ENCODE measurements around the gene TTC23L.
"Not testable (repeated sequence)": the region's sequence is repeated elsewhere in the genome, so short reads cannot be mapped to it uniquely, and the experiment has no call there.

TTC23L gene

DNA sequence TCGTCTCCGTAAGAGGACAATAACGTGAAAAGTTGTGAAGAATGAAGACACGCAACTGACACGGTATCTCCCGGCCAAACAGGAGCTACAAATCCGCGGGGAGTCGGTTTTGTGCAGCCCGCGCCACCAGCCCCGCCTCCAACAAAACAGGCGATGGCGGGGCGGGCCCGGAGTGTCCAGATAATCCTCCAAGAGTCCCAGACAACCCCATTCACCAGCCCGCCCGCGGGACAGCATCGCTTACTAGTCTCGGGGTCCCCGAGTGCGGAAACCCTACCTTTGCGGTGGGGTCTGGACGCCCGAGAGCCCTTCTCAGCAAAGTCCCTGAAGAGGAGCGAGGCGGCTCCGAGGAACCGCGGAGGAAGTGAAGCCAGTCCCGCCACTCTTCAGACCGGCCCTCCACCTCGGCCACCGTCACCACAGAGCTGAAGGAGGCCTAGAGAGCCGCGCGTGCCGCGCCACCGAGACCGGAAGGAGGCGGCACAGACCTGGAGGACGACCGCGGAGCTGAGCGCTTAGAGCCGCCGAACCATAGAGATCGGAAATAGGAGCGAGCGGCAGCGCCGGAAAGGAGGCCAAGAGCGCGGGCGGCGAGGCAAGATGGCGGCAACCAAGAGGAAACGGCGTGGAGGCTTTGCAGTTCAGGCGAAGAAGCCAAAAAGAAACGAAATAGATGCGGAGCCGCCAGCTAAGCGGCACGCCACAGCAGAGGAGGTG, 76.3 kb downstream of the TTC23L start, which contains the start of the genes BRIX1 and RAD1:
TSS of gene BRIX1 (plus strand) at position 573 of the 717 bp plus-strand sequence. CDS start at position 601, 28 bp downstream.
TSS of gene RAD1 (minus strand) at position 366 of the 717 bp plus-strand sequence. CDS start 612 bp downstream, outside the sequence.
- H3K9me3 Mint-ChIP-seq: no peaks in the 10 kb centered on the region
- no peak within 1 kb of the TSS for H3K27ac Mint-ChIP-seq
- peaks cover 20% of the 10 kb centered on the region for H3K36me3 Mint-ChIP-seq
- no peaks in the 10 kb centered on the region for H3K27me3 Mint-ChIP-seq
- peaks cover 28% of the 10 kb centered on the region for H3K4me1 Mint-ChIP-seq
- H3K4me3 Mint-ChIP-seq: peak within 1 kb of the TSS; percentile 62
- ATAC-seq: peak; percentile 100

DNA sequence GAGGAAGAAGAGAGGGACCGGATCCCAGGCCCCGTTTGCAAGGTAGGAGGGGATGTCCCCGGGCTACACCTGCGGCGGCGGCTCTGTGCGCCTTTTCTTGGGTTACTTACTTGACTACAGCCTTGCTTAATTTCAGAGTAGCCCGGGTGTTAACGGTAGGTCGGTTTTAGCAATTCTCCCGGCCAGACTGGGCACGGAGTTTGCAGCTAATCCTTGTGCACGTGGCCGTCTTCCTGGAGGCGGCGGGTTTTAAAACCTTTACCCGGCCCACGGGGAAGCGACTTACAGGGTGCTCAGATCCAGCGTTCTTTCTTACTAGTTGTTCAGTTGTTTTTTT, 76.9 kb downstream of the TTC23L start:
- Mint-ChIP-seq H3K27me3 (no peaks in the 10 kb centered on the region), H3K27ac (no peak overlapping the region), H3K4me3 (no peak overlapping the region), H3K4me1 (peaks cover 28% of the 10 kb centered on the region), H3K9me3 (no peaks in the 10 kb centered on the region), H3K36me3 (peaks cover 23% of the 10 kb centered on the region)
- peak; percentile 9 for ATAC-seq

DNA sequence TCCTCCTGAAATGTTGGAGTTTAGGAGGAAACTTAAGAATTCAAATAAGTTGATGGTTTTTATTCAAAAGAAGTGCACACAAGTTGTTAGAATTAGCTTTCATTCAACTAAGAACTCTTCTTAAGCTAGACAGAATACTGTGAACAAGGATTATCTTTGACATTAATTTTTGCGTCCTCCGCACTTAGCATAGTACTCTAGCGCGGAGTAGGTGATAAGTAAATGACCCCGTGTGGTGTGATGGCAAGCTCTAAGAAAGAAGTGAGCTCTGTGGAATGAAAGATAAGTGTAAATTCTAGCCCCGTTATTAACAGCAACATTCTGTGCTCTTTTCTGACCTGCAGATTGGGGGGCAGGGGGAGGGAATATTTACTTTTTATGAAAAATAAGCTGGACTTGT, 77.6 kb downstream of the TTC23L start:
- H3K9me3 Mint-ChIP-seq: no peaks in the 10 kb centered on the region
- peaks cover 19% of the 10 kb centered on the region for H3K36me3 Mint-ChIP-seq
- peaks cover 28% of the 10 kb centered on the region for H3K4me1 Mint-ChIP-seq
- H3K27ac Mint-ChIP-seq: no peak overlapping the region
- H3K27me3 Mint-ChIP-seq: no peaks in the 10 kb centered on the region
- no peak for ATAC-seq
- H3K4me3 Mint-ChIP-seq: no peak overlapping the region

DNA sequence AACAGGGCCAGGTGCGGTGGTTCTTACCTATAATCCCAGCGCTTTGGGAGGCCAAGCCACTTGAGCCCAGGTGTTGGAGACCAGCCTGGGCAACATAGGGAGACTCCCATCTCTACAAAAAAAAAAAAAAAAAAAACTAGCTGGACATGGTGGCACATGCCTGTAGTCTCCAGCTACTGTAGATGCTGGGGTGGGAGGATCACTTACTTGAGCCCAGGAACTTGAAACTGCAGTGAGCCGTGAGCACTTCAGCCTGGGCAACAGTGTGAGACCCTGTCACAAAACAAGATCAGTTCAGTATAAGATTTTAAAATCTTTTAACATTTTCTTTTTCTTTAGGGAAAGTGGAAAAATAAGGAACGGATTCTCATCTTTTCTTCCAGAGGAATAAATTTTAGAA, 79.1 kb downstream of the TTC23L start:
- H3K4me3 Mint-ChIP-seq: no peak overlapping the region
- no peaks in the 10 kb centered on the region for H3K9me3 Mint-ChIP-seq
- peaks cover 13% of the 10 kb centered on the region for H3K36me3 Mint-ChIP-seq
- no peak for ATAC-seq
- no peaks in the 10 kb centered on the region for H3K27me3 Mint-ChIP-seq
- peaks cover 28% of the 10 kb centered on the region for H3K4me1 Mint-ChIP-seq
- no peak overlapping the region for H3K27ac Mint-ChIP-seq

DNA sequence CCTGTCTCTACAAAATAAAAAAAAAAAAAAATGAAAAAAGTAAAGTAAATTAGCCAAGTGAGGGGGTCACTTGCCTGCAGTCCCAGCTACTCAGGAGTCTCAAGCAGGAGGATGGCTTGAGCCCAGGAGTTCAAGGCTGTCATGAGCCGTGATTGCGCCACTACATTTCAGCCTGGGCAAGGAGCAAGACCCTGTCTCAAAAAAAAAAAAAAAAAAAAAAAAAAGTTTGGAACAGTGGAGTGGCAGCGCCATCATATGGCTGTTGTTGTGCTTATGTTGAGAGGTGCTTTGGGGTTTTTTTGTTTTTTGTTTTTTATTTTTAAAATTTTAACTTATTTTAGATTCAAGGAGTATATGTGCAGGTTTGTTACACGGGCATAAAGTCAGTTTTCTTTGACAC, 80.1 kb downstream of the TTC23L start:
- H3K36me3 Mint-ChIP-seq: peaks cover 18% of the 10 kb centered on the region
- no peak overlapping the region for H3K27ac Mint-ChIP-seq
- H3K4me3 Mint-ChIP-seq: no peak overlapping the region
- no peaks in the 10 kb centered on the region for H3K27me3 Mint-ChIP-seq
- ATAC-seq: no peak
- H3K9me3 Mint-ChIP-seq: no peaks in the 10 kb centered on the region
- H3K4me1 Mint-ChIP-seq: peaks cover 32% of the 10 kb centered on the region

DNA sequence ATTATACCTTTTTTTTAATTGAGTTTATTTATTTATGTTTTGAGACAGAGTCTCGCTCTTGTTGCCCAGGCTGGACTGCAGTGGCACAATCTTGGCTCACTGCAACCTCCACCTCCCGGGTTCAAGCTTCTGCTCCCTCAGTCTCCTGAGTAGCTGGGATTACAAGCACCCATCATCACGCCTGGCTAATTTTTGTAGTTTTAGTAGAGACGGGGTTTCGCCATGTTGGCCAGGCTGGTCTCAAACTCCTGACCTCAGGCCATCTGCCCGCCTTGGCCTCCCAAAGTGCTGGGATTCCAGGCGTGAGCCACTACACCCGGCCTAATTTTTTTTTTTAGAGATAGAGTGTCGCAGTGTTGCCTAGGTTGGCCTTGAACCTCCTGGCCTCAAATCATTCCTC, 84.3 kb downstream of the TTC23L start:
- ATAC-seq, H3K27me3 Mint-ChIP-seq, H3K4me3 Mint-ChIP-seq, H3K9me3 Mint-ChIP-seq: not testable (repeated sequence)
- Mint-ChIP-seq H3K27ac (peak overlapping the region; percentile 70), H3K36me3 (peaks cover 37% of the 10 kb centered on the region), H3K4me1 (peaks cover 11% of the 10 kb centered on the region)

DNA sequence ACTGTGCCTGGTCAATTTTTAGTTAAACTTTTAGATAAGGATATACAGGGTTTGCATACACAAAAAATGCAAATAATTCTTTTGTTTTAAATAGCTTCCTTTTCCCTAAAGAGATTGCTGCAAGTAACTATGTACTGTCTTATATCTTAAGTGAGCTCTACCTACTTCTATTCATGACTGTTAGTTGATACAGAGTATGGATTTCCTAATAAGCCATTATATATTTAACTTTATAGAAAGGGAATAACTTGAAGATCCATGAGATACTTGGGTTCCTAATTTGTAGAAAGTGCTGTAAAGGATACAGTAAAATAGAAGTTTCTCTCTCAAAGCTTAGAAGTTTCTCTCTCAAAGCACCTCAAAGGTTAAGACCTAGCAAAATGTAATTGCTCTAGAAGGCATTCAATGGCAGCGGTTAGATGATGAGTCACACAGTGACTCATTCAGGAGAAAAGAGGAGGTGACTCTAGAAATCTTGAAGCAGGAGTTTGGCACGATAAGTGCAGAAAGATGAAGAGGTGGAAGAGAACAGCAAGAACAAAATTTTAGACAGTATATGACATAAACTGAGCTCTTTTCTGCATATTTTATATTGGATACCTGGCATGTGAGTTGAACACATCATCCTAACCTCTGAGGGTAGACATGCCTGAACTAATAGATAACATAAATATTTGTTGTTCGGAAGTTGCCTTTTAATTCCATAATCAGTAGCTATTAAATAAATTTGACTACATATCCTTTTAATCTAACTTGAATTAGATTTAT, 84.9 kb downstream of the TTC23L start:
- Mint-ChIP-seq H3K4me3 (no peak overlapping the region), H3K4me1 (peaks cover 11% of the 10 kb centered on the region), H3K9me3 (no peaks in the 10 kb centered on the region), H3K27ac (peak overlapping the region; percentile 70), H3K36me3 (peaks cover 37% of the 10 kb centered on the region), H3K27me3 (no peaks in the 10 kb centered on the region)
- ATAC-seq: peak; percentile 81

DNA sequence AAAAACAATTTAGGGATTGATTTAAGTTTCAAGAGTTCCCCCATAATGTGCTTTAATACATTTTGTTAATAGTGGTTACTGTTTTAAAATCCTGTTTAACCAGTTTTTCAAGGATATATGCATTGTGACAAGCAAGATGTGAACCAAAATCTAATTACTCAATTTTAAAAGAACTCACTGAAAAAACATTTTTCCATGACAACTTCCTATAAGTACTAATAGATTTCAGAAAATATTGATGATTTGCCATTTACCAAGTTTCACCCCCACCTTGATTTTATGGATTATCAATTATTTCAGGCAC, 85.5 kb downstream of the TTC23L start:
- H3K36me3 Mint-ChIP-seq: peaks cover 37% of the 10 kb centered on the region
- ATAC-seq: no peak
- peaks cover 11% of the 10 kb centered on the region for H3K4me1 Mint-ChIP-seq

DNA sequence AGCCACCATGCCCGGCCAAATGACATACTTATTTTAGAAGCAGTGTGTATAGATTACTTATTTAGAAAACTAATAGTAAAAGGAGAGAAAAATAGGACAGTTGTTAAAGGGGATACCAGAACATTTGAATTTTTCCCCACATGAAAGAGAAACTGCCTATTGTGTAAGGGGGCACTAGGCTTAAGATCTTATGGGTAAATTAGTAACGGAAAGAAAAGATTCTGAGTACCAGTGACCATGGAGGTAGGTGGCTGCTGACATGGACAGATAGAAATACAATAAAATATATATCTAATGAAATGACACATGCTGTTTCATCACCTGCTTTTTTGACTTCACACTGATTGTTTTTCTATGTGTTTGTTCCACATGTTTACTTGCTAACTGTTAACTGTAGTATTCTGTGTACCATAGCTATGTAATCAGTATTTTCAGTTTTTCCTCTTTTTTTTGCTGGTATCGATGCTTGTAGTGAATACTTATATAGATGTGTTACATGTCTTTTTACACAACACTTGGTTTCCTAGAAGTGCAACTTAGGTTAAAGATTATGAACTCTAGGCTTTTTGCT, 87.4 kb downstream of the TTC23L start:
- Mint-ChIP-seq H3K4me3 (no peak overlapping the region), H3K9me3 (no peaks in the 10 kb centered on the region), H3K27ac (no peak overlapping the region), H3K36me3 (peaks cover 30% of the 10 kb centered on the region), H3K27me3 (no peaks in the 10 kb centered on the region), H3K4me1 (peaks cover 21% of the 10 kb centered on the region)
- ATAC-seq: no peak

More for the DNA sequence above, 85.5 kb downstream of the TTC23L start:
- Mint-ChIP-seq H3K4me3 (no peak overlapping the region), H3K27me3 (no peaks in the 10 kb centered on the region), H3K9me3 (no peaks in the 10 kb centered on the region), H3K27ac (peak overlapping the region; percentile 70)

DNA sequence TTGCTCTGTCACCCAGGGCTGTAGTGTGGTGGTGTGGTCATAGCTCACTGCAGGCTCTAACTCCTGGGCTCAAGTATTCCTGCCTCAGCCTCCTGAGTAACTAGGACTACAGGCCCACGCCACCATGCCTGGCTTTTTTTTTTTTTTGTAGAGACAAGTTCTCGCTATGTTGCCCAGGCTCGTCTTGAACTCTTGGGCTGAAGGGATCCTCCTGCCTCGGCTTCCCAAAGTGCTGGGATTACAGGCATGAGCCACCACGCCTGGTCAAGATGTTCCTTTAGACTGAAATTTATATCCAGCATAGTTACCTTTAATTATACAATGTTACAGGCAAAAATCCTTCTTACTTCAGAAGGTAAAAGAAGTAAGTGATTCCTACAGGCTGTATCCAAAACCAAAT, 88.8 kb downstream of the TTC23L start:
- Mint-ChIP-seq H3K4me3 (no peak overlapping the region), H3K4me1 (peaks cover 27% of the 10 kb centered on the region), H3K36me3 (peaks cover 30% of the 10 kb centered on the region), H3K9me3 (no peaks in the 10 kb centered on the region), H3K27me3 (no peaks in the 10 kb centered on the region), H3K27ac (no peak overlapping the region)
- no peak for ATAC-seq

DNA sequence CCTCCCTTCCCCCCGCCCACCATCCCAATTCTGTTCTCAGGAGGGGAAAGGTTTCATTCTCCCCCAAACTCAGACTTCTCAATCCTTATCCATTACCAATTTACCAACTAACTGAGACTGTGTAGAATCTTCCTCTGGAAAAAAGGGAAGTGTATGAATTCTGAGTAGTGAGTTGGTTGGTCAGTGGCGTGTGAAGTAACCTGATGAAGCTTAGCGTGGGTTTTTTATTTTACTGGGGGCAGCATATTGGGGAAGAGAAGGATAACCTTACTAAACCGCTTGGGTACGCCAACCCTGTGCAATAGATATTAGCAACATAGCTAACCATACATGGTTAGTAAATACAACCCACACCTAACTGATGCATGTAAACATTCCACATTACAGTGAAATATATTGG, 89.3 kb downstream of the TTC23L start:
- Mint-ChIP-seq H3K4me1 (peaks cover 26% of the 10 kb centered on the region), H3K9me3 (no peaks in the 10 kb centered on the region), H3K27ac (no peak overlapping the region), H3K4me3 (no peak overlapping the region), H3K36me3 (peaks cover 31% of the 10 kb centered on the region), H3K27me3 (no peaks in the 10 kb centered on the region)
- ATAC-seq: no peak

DNA sequence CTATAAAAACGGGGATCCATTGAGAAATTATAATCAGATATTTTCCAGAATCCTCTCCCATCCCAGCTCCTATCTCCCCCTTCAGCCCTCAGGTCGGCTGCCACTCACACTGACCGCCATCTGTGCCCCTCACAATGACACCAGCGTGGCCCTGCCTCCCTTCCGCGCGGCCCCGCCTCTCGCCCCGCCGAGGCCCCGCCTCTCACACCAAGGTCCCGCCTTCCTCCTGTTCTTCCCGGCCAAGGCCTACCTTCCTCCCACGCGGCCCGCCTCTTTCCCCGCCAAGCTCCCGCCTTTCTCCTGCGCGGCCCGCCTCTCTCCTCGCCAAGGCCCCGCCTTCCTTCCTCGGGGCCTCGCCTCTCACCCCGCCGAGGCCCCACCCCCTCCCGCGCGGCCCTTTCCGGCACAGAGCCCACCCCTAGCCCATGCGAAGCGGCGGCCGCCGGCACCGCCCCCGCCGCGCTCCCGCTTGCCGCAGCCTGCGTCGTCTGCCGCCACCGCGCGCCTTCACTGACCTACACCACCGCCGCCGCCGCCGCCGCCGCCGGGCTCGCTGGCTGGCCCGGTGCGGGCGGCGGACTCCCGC, 90.3 kb downstream of the TTC23L start, which contains the start of gene DNAJC21:
TSS of gene DNAJC21 (plus strand) at position 426 of the 586 bp plus-strand sequence. CDS start 261 bp downstream, outside the sequence.
- Mint-ChIP-seq H3K36me3 (peaks cover 33% of the 10 kb centered on the region), H3K4me1 (peaks cover 16% of the 10 kb centered on the region), H3K27ac (peak within 1 kb of the TSS; percentile 97), H3K4me3 (peak within 1 kb of the TSS; percentile 100), H3K9me3 (no peaks in the 10 kb centered on the region), H3K27me3 (no peaks in the 10 kb centered on the region)
- ATAC-seq: peak; percentile 97

DNA sequence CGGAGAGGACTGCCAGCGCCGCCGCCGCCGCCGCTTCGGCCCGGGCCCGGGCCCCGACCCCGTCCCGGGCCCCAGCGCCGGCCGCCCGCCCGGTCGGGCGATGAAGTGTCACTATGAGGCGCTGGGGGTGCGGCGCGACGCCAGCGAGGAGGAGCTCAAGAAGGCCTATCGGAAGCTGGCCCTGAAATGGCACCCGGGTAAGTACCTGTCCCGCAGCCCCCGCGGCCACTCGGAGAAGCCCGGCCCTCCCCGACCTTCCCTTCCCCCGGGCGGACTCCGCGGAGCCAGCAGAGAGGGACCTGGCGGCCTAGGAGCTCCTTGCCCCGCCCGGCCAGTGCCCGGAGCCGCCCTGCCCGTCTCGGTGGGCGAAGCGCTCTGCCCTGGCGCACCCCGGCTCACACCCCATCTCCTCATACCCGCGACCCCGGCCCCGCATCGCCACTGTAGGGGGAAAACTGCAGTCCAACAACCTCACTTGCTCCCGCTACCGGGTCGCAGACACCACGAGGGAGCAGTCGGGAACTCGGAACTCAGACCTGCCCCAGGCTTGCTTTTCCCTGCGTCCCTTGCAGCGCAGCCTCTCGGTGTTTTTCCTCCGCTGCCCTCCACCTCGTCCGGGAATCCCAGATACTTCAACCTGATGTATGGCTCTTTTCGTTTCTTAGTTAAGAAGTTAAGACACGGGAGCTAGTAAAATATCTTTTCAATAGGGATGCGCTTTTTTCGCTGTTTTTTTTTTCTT, 90.9 kb downstream of the TTC23L start:
- no peaks in the 10 kb centered on the region for H3K9me3 Mint-ChIP-seq
- ATAC-seq: peak; percentile 89
- H3K4me3 Mint-ChIP-seq: peak overlapping the region; percentile 100
- H3K27ac Mint-ChIP-seq: peak overlapping the region; percentile 97
- peaks cover 27% of the 10 kb centered on the region for H3K36me3 Mint-ChIP-seq
- no peaks in the 10 kb centered on the region for H3K27me3 Mint-ChIP-seq
- peaks cover 17% of the 10 kb centered on the region for H3K4me1 Mint-ChIP-seq

DNA sequence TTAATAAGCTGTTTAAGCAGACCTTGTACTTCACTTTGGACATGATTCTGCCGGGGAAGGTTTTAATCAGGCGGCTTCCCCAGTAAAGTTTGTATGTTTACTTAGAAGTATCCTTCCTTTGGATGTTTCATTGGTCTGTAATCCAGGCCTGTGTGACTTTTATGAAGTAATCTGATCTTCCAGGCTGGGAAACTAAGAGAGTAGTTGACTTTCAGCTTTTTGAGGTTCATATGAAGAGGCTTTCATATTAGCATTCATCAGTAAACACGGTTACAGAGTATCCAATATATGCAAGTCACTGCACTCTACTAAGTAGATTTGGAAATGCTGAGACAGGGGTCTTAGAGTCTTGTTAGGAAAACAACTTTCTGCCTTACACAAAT, 91.5 kb downstream of the TTC23L start:
- no peaks in the 10 kb centered on the region for H3K9me3 Mint-ChIP-seq
- H3K27me3 Mint-ChIP-seq: no peaks in the 10 kb centered on the region
- H3K36me3 Mint-ChIP-seq: peaks cover 21% of the 10 kb centered on the region
- peaks cover 20% of the 10 kb centered on the region for H3K4me1 Mint-ChIP-seq
- no peak for ATAC-seq
- peak overlapping the region; percentile 100 for H3K4me3 Mint-ChIP-seq
- H3K27ac Mint-ChIP-seq: peak overlapping the region; percentile 97

DNA sequence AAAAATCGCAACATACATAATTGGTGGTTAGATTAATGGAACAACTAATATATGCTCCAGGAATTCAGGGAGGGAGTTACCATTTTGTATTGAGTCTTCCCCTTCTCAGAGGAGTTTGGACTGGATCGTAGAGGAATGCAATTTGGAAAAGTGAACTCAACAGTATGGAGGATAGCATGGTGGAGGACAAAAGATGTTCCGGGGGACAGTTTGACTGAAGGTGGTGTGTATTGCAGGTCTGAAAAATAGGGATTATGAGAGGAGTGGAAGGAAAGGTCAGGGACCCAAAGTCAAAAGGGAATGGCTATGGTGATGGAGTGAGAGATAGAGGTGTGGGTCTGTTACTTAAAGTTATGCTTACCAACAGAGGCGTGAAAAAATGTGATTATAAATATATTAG, 91.9 kb downstream of the TTC23L start:
- Mint-ChIP-seq H3K27me3 (no peaks in the 10 kb centered on the region), H3K9me3 (no peaks in the 10 kb centered on the region)

More for the DNA sequence above, 91.9 kb downstream of the TTC23L start:
- H3K4me3 Mint-ChIP-seq: peak overlapping the region; percentile 100
- H3K4me1 Mint-ChIP-seq: peaks cover 20% of the 10 kb centered on the region
- H3K36me3 Mint-ChIP-seq: peaks cover 19% of the 10 kb centered on the region
- H3K27ac Mint-ChIP-seq: peak overlapping the region; percentile 97
- ATAC-seq: no peak

All from stimulated activated memory B cell treated with anti-CD40 and anti-IgM and Interleukin-4, amounts not matched to agents 10 μg/mL and 1 μg/mL and 100 μg/mL, for 72 hours (primary cell).